GM19463 (cell line): Measurements from ENCODE around the gene DNAH9.
A peak's percentile ranks its signal among the peaks of the same experiment; 100 is the strongest.
"Not testable (repeated sequence)": the region's sequence is repeated elsewhere in the genome, so short reads cannot be mapped to it uniquely, and the experiment has no call there.

Source experiments
- ATAC-seq: cut with Tn5 transposase; IDR thresholded peaks from one replicate; pipeline ENCODE4 v1.9.1; 2021; ENCODE audit warnings: mild to moderate bottlenecking, moderate library complexity; ENCODE audit not compliant: unreplicated experiment

The DNAH9 gene

GRCh38 chr17:11950771-11951519 is 352.7 kb downstream of the DNAH9 start:
- ATAC-seq, result no peak

- ATAC-seq, result no peak
These were observed 354.3 kb downstream of the DNAH9 start for GRCh38 chr17:11952610-11953009.

- ATAC-seq, result no peak
These were observed 355.7 kb downstream of the DNAH9 start for GRCh38 chr17:11953924-11954323.

GRCh38 chr17:11954936-11955335 is 356.7 kb downstream of the DNAH9 start:
- ATAC-seq, result no peak

- ATAC-seq, result no peak
These were observed 371.3 kb downstream of the DNAH9 start for GRCh38 chr17:11969565-11969964.

- not testable (repeated sequence) for ATAC-seq
These were observed 374.5 kb downstream of the DNAH9 start for GRCh38 chr17:11972741-11973140.

- ATAC-seq, result no peak
These were observed 381.5 kb downstream of the DNAH9 start for GRCh38 chr17:11979795-11980194.

GRCh38 chr17:11980813-11981212 is 382.5 kb downstream of the DNAH9 start:
- no peak for ATAC-seq

- no peak for ATAC-seq
These were observed 383.6 kb downstream of the DNAH9 start for GRCh38 chr17:11981862-11982261.

- no peak for ATAC-seq
These were observed 388.1 kb downstream of the DNAH9 start for GRCh38 chr17:11986179-11986941.

GRCh38 chr17:11986942-11987329 is 388.7 kb downstream of the DNAH9 start:
- ATAC-seq, result no peak

- ATAC-seq, result no peak
These were observed 392.2 kb downstream of the DNAH9 start for GRCh38 chr17:11990363-11990983.

- no peak for ATAC-seq
These were observed 393.2 kb downstream of the DNAH9 start for GRCh38 chr17:11991461-11991860.

- peak; percentile 26 for ATAC-seq
These were observed 398.5 kb downstream of the DNAH9 start for GRCh38 chr17:11996722-11997146.

- ATAC-seq, result peak; percentile 97
These were observed 399.1 kb downstream of the DNAH9 start, which contains the start of gene ZNF18 for GRCh38 chr17:11997147-11997971. Gene ZNF18, minus strand, starts transcription at chr17:11997475. Its CDS starts 4,646 bp downstream, at chr17:11992829.

GRCh38 chr17:11997972-11998233 is 399.6 kb downstream of the DNAH9 start:
- no peak for ATAC-seq

GRCh38 chr17:11999696-12000095 is 401.4 kb downstream of the DNAH9 start:
- no peak for ATAC-seq

GRCh38 chr17:12007466-12007865 is 409.2 kb downstream of the DNAH9 start:
- ATAC-seq, result no peak
